ENCODE results near the gene METTL13. TPM values are rescaled to one million over a fixed set of nuclear protein-coding genes. Genes with fewer than 3 reads are reported as not detected.

METTL13 gene
- total and polyA plus RNA-seq, 9 of the 15 experiments (the other 6 are each of a cell fraction or from before 2014, with no cell fraction given): 18.9 to 78.9 (median 54.9) TPM

GRCh38 chr1:171740987-171741871 is 40.2 kb upstream of the METTL13 start (continued):
- TF ChIP-seq ZNF407 (IDR thresholded peaks at IDR 0.05; ENCODE audit: low read depth) (0 out of 2 replicates have a peak, but pooled peaks have one; percentile 40), RAD21 (CRISPR knock-in tag; conservative IDR thresholded peaks at IDR 0.05 in 1 of 2, IDR thresholded peaks at IDR 0.05 in 1 of 2) (peak; percentile 50 to 59), BMI1 (IDR thresholded peaks at IDR 0.05; ENCODE audit: low read length) (no peak), SUPT5H (IDR thresholded peaks at IDR 0.05) (no peak), EP400 (IDR thresholded peaks at IDR 0.05) (no peak), NR3C1 (CRISPR knock-in tag; IDR thresholded peaks at IDR 0.05) (no peak), ZNF143 (CRISPR knock-in tag; IDR thresholded peaks at IDR 0.05) (no peak), CTBP1 (IDR thresholded peaks at IDR 0.05; ENCODE audit: borderline replicate concordance) (0 out of 2 replicates have a peak, but pooled peaks have one; percentile 14), ZBTB8A (IDR thresholded peaks at IDR 0.05; ENCODE audit: partially characterized antibody) (no peak), HLTF (IDR thresholded peaks at IDR 0.05) (0 out of 2 replicates have a peak, but pooled peaks have one; percentile 50), SMARCA4 (IDR thresholded peaks at IDR 0.05) (peak; percentile 60; the same call in 1 of the 2 replicates), TCFL5 (CRISPR knock-in tag; conservative IDR thresholded peaks at IDR 0.05) (no peak), SMAD4 (CRISPR knock-in tag; conservative IDR thresholded peaks at IDR 0.05) (no peak), SIN3B (IDR thresholded peaks at IDR 0.05; ENCODE audit: low read depth) (no peak), CUX1 (CRISPR knock-in tag; IDR thresholded peaks at IDR 0.05) (0 out of 2 replicates have a peak, but pooled peaks have one; percentile 38)
